ENCODE measurements around the gene MAN2C1.
"Not testable (repeated sequence)": the region's sequence is repeated elsewhere in the genome, so short reads cannot be mapped to it uniquely, and the experiment has no call there.

MAN2C1 gene

GRCh38 chr15:75367913-75368688, at the start of gene MAN2C1:
Gene MAN2C1 (minus strand): TSS chr15:75368607. CDS start chr15:75368583, 24 bp downstream.
- DNase-seq: peak; percentile 27

- DNase-seq: no peak
These were observed 48.2 kb upstream of the MAN2C1 start for GRCh38 chr15:75416584-75416983.

GRCh38 chr15:75410196-75410595, 41.8 kb upstream of the MAN2C1 start:
- DNase-seq: no peak

- no peak for DNase-seq
These were observed 38.7 kb upstream of the MAN2C1 start for GRCh38 chr15:75407083-75407482.

- no peak for DNase-seq
These were observed 35.5 kb upstream of the MAN2C1 start for GRCh38 chr15:75403892-75404291.

GRCh38 chr15:75397494-75397893, 29.1 kb upstream of the MAN2C1 start:
- DNase-seq: no peak

- peak; percentile 35 for DNase-seq
These were observed 21.5 kb upstream of the MAN2C1 start for GRCh38 chr15:75389791-75390382.

- DNase-seq: not testable (repeated sequence)
These were observed 15.6 kb upstream of the MAN2C1 start for GRCh38 chr15:75383986-75384385.

- DNase-seq: no peak
These were observed 12.4 kb upstream of the MAN2C1 start for GRCh38 chr15:75380773-75381172.

- DNase-seq: no peak
These were observed 3.7 kb upstream of the MAN2C1 start for GRCh38 chr15:75371901-75372688.

- DNase-seq: no peak
These were observed 3.1 kb upstream of the MAN2C1 start for GRCh38 chr15:75371486-75371885.

- no peak for DNase-seq
These were observed 1.6 kb upstream of the MAN2C1 start for GRCh38 chr15:75369897-75370581.

- no peak for DNase-seq
These were observed 357 bp upstream of the MAN2C1 start for GRCh38 chr15:75368689-75369239.

- DNase-seq: no peak
These were observed 948 bp downstream of the MAN2C1 start for GRCh38 chr15:75367406-75367912.

- DNase-seq: no peak
These were observed 1.4 kb downstream of the MAN2C1 start for GRCh38 chr15:75367006-75367405.

GRCh38 chr15:75366163-75366562, 2.2 kb downstream of the MAN2C1 start:
- no peak for DNase-seq

GRCh38 chr15:75364881-75365280, 3.5 kb downstream of the MAN2C1 start:
- DNase-seq: no peak

- no peak for DNase-seq
These were observed 4.6 kb downstream of the MAN2C1 start for GRCh38 chr15:75363786-75364185.

GRCh38 chr15:75362642-75363249, 5.7 kb downstream of the MAN2C1 start:
- DNase-seq: no peak

GRCh38 chr15:75361989-75362641, 6.3 kb downstream of the MAN2C1 start:
- no peak for DNase-seq

- no peak for DNase-seq
These were observed 6.9 kb downstream of the MAN2C1 start for GRCh38 chr15:75361361-75361988.
